DOHH2 (cell line): Measurements from ENCODE around the gene RELA.

Experiments used
- H3F3A ChIP-seq: fragments of 200-600 bp; sonication (generic), shearing (Covaris generic); 2 replicates; pipeline ENCODE4 v1.6.0; 2016; ENCODE audit warnings: antibody characterized with exemption, mild to moderate bottlenecking; ENCODE audit not compliant: control insufficient read depth, insufficient read depth
- H3K27ac ChIP-seq: fragments of 200-600 bp; sonication (generic); 2 replicates; pipeline ENCODE4 v1.5.1; 2014; ENCODE audit warnings: low read depth, mild to moderate bottlenecking, low read length, moderate library complexity
- H3K27me3 ChIP-seq: fragments of 200-600 bp; sonication (generic); 2 replicates; pipeline ENCODE4 v1.6.1; 2014; ENCODE audit warnings: mild to moderate bottlenecking, low read length, mixed read lengths; ENCODE audit not compliant: control insufficient read depth
- H3K36me3 ChIP-seq: fragments of 200-600 bp; sonication (generic); 2 replicates; pipeline ENCODE4 v1.6.1; 2014; ENCODE audit warnings: mild to moderate bottlenecking, low read length, moderate library complexity, mixed read lengths; ENCODE audit not compliant: control insufficient read depth
- H3K4me1 ChIP-seq: fragments of 200-600 bp; sonication (generic); 2 replicates; pipeline ENCODE4 v1.6.1; 2014; ENCODE audit warnings: mild to moderate bottlenecking, low read length, mixed read lengths; ENCODE audit not compliant: control insufficient read depth
- H3K4me2 ChIP-seq: fragments of 200-600 bp; sonication (generic); 2 replicates; pipeline ENCODE4 v1.6.0; 2014; ENCODE audit warnings: mild to moderate bottlenecking, low read length, moderate library complexity
- H3K4me3 ChIP-seq: fragments of 200-600 bp; sonication (generic); 2 replicates; pipeline ENCODE4 v1.5.1; 2014; ENCODE audit warnings: mild to moderate bottlenecking, low read length, mixed read lengths
- H3K79me2 ChIP-seq: fragments of 200-600 bp; sonication (generic); 2 replicates; pipeline ENCODE4 v1.6.1; 2014; ENCODE audit warnings: mild to moderate bottlenecking, low read length, mixed read lengths; ENCODE audit not compliant: control insufficient read depth
- H3K9me2 ChIP-seq: fragments of 200-600 bp; sonication (generic); replicated peaks from 2 replicates; pipeline ENCODE4 v1.6.1; 2014; ENCODE audit warnings: mild to moderate bottlenecking, low read length, mixed read lengths; ENCODE audit not compliant: control insufficient read depth
- H3K9me3 ChIP-seq: fragments of 200-600 bp; sonication (generic); 2 replicates; pipeline ENCODE4 v1.6.1; 2014; ENCODE audit warnings: antibody characterized with exemption, low read length, mixed read lengths; ENCODE audit not compliant: control insufficient read depth, insufficient read depth
- H4K20me1 ChIP-seq: fragments of 200-600 bp; sonication (generic); 2 replicates; pipeline ENCODE4 v1.6.0; 2014; ENCODE audit warnings: low read depth, mild to moderate bottlenecking, antibody characterized with exemption, low read length, moderate library complexity; ENCODE audit not compliant: control insufficient read depth, insufficient read depth
- EZH2phosphoT487 ChIP-seq: fragments of 200-600 bp; sonication (generic); IDR thresholded peaks from 2 replicates; pipeline ENCODE4 v1.6.1; 2017; ENCODE audit warnings: borderline replicate concordance, mild to moderate bottlenecking, antibody characterized with exemption, low read length, moderate library complexity, mixed read lengths
- TF ChIP-seq, protein P1 (sequence below): fragments of 200-600 bp; sonication (generic); IDR thresholded peaks from one replicate; pipeline ENCODE4 v1.5.1; 2014; ENCODE audit warnings: antibody characterized with exemption, mild to moderate bottlenecking, low read depth, low read length; ENCODE audit not compliant: poor library complexity, severe bottlenecking

Gene RELA

DNA sequence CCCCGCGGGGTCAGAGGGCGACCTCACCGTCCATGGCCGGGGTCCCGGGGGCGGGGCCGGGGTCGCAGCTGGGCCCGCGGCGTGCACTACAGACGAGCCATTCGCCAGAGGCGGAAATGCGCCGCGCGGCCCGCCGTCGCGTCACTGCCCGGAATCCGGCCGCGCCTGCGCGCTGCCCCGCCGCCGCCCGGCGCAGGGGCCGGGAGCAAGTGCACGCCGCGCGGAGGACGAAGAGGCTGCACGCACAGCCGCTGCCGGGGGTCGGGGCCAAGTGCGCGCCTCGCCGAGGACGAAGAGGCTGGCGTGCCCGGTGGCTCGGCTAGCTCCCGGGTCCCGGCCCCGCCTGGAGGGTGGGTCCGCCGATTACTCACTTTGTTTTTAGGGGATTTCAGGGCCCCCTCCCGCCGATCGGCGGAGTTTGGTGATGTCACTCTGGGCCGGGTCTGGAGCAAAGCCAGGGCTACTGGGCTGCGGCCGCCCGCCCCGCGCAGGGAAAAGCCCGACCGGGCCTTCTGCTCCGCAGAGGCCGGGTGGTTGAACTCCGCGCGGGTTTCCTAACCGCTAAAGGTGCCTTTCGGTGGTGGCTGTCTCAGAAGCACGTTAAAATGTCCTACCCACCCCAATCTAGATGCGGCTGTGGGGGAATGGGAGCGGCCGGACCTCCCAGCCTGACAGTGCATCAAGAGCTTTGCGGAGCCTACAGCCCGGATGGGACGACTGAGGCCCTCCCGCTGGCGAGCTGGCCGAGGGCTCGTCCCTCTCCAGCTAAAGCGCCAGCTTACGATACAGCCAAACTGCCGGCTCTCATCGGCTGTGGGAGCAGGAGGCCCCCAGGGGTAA lies at the start of gene RELA:
RELA (minus strand) TSS at position 118 of the 840 bp plus-strand sequence; CDS start at position 34, 84 bp downstream.
- Histone ChIP-seq H3K79me2 (peaks cover 37% of the 10 kb centered on the region), H3K4me3 (peak within 1 kb of the TSS; percentile 96), H3K4me1 (peaks cover 10% of the 10 kb centered on the region), H3K36me3 (peaks cover 41% of the 10 kb centered on the region), H3K27ac (peak within 1 kb of the TSS; percentile 79), H3K4me2 (peak within 1 kb of the TSS; percentile 98), H3K9me3 (no peaks in the 10 kb centered on the region), H3K9me2 (no peaks in the 10 kb centered on the region), H4K20me1 (peaks cover 12% of the 10 kb centered on the region), H3K27me3 (no peaks in the 10 kb centered on the region), H3F3A (peaks cover 8% of the 10 kb centered on the region; the same call in 1 of the 2 replicates)
- TF ChIP-seq, protein P1, sequence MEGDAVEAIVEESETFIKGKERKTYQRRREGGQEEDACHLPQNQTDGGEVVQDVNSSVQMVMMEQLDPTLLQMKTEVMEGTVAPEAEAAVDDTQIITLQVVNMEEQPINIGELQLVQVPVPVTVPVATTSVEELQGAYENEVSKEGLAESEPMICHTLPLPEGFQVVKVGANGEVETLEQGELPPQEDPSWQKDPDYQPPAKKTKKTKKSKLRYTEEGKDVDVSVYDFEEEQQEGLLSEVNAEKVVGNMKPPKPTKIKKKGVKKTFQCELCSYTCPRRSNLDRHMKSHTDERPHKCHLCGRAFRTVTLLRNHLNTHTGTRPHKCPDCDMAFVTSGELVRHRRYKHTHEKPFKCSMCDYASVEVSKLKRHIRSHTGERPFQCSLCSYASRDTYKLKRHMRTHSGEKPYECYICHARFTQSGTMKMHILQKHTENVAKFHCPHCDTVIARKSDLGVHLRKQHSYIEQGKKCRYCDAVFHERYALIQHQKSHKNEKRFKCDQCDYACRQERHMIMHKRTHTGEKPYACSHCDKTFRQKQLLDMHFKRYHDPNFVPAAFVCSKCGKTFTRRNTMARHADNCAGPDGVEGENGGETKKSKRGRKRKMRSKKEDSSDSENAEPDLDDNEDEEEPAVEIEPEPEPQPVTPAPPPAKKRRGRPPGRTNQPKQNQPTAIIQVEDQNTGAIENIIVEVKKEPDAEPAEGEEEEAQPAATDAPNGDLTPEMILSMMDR = no peak
- no peak for TF ChIP-seq EZH2phosphoT487

DNA sequence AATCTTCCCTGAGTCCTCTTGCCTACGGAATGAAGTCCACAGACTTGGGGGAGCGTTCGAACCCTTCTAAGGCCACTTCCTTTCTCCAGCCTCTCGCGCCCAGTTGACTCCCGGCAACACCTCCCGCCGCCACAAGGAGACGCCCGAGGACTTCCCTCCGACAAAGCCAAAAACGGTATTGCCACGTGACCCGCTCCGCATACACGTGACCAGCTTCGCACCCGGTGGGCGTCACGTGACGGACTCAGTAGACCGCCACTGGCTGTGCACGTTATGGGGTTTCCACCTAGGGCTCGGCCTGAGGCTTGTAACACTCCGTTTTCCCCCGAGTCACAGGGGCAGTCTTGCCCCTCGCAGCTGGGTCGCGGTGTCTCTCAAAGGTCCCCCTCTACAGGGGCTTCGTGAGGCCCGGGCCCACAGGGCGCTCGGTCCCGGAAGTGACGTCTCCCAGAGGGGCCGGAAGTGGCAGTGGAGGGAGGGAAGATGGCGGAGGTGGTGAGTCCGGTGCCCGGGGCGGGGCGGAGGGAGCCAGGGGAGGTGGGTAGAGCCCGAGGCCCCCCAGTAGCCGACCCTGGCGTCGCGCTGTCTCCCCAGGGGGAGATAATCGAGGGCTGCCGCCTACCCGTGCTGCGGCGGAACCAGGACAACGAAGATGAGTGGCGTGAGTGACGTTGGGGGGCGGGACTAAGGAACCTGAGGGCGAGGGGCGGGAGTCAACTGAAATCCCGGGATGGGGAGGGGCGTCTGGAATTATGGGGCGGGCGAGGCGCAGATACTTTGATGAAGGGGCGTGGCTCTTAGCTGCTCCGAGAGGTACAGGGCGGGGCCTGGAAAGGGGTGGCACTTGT lies 49.3 kb upstream of the RELA start, which contains the start of gene KAT5:
KAT5 (plus strand) TSS at position 468 of the 848 bp plus-strand sequence; CDS start at position 484, 16 bp downstream.
- H4K20me1 ChIP-seq = no peaks in the 10 kb centered on the region
- no peaks in the 10 kb centered on the region for H3F3A ChIP-seq
- peak within 1 kb of the TSS; percentile 95 for H3K4me3 ChIP-seq
- H3K4me1 ChIP-seq = peaks cover 22% of the 10 kb centered on the region
- TF ChIP-seq, protein P1 = peak; percentile 87
- TF ChIP-seq EZH2phosphoT487 = no peak
- H3K9me3 ChIP-seq = no peaks in the 10 kb centered on the region
- H3K79me2 ChIP-seq = peaks cover 18% of the 10 kb centered on the region
- peaks cover 42% of the 10 kb centered on the region for H3K36me3 ChIP-seq
- H3K27me3 ChIP-seq = no peaks in the 10 kb centered on the region
- no peaks in the 10 kb centered on the region for H3K9me2 ChIP-seq
- peak within 1 kb of the TSS; percentile 88 for H3K27ac ChIP-seq
- peak within 1 kb of the TSS; percentile 93 for H3K4me2 ChIP-seq

DNA sequence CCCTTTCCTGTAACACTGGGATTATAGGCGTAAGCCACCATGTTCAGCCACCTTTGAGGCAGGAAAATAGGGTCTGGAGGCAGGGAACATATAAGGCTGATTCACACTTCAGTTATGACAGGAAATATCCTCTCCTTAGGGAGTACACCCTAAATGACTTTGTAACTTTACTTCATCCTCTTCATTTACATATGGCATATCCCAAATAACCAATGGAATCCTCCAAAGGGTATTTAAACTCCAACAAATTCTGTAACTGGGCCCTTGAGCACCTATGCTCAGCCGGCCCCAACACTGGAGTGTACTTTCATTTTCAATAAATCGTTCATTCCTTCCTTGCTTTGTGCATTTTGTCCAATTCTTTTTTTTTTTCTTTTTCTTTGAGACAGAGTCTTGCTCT lies 47.7 kb upstream of the RELA start:
- no peaks in the 10 kb centered on the region for H3K9me2 ChIP-seq
- no peaks in the 10 kb centered on the region for H4K20me1 ChIP-seq
- H3K4me2 ChIP-seq = no peak overlapping the region
- H3K27me3 ChIP-seq = 0 out of 2 replicates have a peak, but pooled peaks cover 3% of the 10 kb centered on the region
- H3K9me3 ChIP-seq = no peaks in the 10 kb centered on the region
- TF ChIP-seq, protein P1 = no peak
- no peak for TF ChIP-seq EZH2phosphoT487
- no peaks in the 10 kb centered on the region; the same call in 1 of the 2 replicates for H3F3A ChIP-seq
- H3K36me3 ChIP-seq = peaks cover 27% of the 10 kb centered on the region
- H3K27ac ChIP-seq = no peak overlapping the region
- H3K79me2 ChIP-seq = peaks cover 18% of the 10 kb centered on the region
- H3K4me3 ChIP-seq = no peak overlapping the region
- H3K4me1 ChIP-seq = peaks cover 28% of the 10 kb centered on the region
